ENCODE measurements around the gene LRWD1.
"Not testable (repeated sequence)": the region's sequence is repeated elsewhere in the genome, so short reads cannot be mapped to it uniquely, and the experiment has no call there.

The LRWD1 gene

DNA sequence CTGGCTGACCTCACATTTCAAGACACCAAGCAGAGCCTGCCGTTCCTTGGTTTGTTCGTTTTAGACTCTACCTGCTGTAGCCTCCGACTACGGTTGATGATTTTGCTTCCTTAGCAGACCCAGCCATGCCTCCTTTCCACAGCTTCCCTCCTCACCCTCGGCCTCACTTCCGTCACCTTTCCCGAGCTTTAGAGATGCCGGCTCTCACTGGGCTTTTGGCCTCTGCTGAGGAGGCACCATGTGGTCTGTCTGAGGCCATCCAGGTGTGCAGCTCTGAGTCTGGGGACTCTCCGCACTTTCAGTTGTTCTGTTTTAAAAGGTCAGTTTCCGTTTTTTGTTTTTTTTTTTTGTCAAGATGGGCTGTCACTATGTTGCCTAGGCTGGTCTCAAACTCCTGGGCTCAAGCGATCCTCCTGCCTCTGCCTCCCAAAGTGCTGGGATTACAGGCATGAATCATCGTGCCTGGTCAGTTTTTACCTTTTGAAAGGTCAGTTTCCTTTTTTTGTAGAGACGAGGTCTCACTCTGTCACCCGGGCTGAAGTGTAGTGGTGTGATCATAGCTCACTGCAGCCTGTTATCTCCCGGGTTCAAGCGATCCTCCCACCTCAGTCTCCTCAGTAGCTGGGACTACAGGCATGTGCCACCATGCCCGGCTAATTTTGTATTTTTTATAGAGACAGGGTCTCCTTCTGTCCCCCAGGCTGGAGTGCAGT, 19.7 kb upstream of the LRWD1 start:
- no peak for DNase-seq

- DNase-seq, result no peak
Observed at GRCh38 chr7:102445674-102446071, 19.1 kb upstream of the LRWD1 start.

- no peak for DNase-seq
Observed at GRCh38 chr7:102446387-102447156, 18.2 kb upstream of the LRWD1 start.

GRCh38 chr7:102447311-102447710, 17.5 kb upstream of the LRWD1 start:
- DNase-seq, result no peak

DNA sequence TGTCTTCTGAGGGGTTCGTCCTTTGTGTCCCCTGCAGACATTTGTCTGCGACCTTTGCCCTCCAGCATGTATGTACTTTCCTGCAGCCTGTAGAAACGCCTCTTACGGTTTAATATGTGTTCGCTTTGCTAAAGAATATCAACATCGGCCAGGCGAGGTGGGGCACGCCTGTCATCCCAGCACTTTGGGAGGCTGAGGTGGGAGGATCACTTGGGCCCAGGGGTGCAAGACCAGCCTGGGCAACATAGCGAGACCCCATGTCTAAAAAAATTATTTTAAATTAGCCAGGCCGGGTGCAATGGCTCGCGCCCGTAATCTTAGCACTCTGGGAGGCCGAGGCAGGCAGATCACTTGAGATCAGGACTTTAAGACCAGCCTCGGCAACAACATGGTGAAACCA, 15.6 kb upstream of the LRWD1 start:
- no peak for DNase-seq

GRCh38 chr7:102450242-102450641, 14.5 kb upstream of the LRWD1 start:
- no peak for DNase-seq

DNA sequence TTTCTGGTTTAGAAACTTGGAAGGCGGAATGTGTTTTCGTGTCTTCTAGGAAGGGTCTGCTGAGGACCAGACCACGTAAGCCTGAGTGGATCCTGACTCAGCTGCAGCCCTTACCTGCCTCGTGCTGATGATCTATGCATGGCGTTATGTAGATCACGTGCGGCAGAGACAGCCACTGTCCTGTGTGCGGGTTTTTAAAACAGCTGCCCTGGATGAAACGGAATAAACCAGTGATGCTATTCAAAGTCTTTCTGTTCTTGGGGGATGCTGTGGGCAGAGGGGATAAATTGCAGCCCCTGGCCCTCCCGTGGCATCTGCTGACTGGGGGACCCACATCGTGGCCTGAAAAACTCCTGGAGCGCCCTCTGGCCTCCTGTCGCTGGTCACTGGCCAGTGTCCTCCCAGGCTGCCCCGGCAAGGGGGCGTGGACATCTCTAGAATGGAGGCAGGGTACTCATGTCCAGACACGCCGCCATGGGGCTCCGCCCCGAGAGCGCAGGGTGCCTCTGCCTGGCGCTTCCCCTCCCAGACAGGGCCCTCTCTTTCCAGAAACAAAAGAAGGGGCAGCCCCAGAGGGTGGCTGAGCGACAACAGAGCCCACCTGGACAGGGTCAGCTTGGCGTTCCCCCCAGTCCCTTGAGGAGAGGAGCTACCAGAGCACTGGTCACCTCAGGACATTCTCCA, 13.3 kb upstream of the LRWD1 start:
- no peak for DNase-seq

DNA sequence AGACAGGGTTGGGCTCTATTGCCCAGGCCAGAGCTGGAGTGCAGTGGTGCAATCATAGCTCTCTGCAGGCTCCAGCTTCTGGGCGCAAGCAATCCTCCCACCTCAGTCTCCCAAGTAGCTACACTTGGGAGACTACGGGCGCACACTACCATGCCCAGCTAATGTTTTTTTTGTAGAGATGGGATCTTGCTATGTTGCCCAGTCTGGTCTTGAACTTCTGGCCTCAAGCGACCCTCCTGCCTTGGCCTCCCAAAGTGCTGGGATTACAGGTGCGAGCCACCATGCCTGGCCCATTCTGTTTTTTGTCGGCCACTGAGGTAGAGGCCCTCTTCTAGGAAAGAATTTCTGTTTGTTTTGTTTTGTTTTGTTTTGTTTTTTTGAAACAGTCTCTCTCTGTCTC, 12.3 kb upstream of the LRWD1 start:
- DNase-seq, result no peak

DNA sequence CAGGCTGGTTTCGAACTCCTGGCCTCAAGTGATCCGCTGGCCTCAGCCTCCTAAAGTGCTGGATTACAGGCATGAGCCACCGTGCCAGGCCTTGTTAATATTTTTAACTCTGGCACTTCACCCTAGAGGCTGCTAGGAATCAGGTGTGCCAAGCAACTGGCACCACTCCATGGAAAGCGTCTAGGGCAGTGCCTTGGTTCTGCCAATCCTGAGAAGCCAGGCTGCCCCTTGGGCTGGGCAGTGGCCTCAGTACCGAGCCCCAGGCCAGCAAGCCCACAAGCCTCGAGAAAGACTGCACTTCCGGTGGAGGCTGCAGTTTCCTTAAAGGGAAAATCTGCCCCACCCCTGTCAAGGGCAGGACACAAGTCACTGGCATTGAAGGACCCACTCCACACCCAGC, 11.5 kb upstream of the LRWD1 start:
- peak; percentile 9 for DNase-seq

DNA sequence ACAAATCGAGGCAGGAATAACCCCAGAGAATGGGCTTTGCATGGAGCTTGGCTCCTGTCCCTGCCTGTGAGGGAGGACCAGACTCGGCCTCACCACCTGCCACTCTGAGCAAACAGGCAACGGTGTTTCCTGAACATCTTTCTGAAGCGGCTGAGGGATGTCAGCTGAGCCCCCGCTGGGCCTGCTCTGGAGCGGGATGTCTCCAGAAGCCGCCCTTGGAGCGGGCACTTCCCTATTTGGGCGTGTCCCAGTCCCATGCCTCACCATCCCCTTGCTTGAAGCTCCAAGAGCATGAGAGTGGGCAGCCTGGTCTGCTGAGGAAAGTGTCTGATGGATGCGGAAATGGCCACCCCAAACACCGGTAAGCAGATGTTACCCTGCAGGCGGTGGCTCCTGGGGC, 10.3 kb upstream of the LRWD1 start:
- DNase-seq, result peak; percentile 19

DNA sequence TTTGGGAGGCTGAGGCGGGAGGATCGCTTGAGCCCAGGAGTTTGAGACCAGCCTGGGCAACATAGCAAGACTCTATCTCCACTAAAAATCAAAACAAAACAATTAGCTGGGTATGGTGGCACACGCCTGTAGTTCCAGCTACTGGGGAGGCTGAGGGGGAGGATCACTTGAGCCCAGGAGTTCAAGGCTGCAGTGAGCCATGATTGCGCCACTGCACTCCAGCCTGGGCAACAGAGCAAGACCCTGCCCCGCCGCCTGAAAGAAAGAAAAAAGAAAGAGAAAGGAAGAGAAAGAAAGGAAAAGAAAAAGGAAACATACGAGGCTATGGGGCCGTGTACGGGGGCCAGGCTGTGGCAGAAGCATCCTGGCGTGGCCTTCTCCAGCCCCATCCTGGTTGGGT, 9.9 kb upstream of the LRWD1 start:
- not testable (repeated sequence) for DNase-seq

GRCh38 chr7:102455596-102455995, 9.2 kb upstream of the LRWD1 start:
- DNase-seq, result no peak

DNA sequence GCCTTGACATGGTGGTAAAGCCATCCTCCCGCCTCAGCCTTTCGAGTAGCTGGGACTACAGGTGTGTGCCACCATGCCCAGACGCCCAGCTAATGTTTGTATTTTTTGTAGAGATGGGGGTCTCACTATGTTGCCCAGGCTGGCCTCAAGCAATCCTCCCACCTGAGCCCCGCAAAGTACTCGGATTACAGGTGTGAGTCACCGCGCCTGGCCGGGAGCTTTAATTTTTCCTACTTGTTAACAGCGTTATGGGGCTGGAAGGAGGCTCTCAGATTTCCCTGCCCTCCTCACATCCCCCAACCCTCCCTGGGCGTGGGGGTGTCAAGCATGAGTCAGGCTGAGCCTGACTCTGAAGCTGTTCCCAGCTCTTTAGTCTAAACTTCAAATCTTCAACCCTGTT, 8.5 kb upstream of the LRWD1 start:
- no peak for DNase-seq

GRCh38 chr7:102457352-102457924, 7.3 kb upstream of the LRWD1 start:
- no peak for DNase-seq

DNA sequence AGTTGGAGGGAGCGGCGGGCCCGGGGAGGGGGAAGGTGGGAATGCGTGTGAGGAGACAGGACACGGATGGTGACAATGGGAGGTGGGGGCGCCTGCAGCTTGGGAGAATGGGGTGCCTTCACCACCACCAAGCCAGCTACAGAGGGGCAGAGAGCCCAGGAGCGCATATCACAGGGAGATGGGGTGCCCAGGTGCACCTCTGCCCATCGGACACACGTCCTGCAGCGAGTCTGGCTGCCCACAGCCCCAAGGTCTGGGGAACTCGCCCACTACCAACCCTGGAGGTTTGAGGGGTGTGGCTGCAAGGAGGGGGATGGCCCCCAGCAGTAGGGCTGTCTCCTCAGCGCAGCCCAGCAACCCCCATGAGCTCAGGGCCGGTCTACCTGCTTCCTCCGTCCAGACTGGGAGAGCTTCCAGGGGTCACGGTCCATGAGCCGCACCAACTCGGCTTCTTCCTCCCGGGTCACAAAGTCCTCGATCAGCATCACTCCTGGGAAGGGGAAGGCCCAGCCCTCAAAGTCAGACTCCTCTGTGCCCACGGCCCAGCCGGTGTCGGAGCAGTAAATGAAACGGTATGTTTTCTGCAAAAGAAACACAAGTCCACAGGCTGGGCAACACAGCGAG, 5.5 kb upstream of the LRWD1 start:
- DNase-seq, result no peak

DNA sequence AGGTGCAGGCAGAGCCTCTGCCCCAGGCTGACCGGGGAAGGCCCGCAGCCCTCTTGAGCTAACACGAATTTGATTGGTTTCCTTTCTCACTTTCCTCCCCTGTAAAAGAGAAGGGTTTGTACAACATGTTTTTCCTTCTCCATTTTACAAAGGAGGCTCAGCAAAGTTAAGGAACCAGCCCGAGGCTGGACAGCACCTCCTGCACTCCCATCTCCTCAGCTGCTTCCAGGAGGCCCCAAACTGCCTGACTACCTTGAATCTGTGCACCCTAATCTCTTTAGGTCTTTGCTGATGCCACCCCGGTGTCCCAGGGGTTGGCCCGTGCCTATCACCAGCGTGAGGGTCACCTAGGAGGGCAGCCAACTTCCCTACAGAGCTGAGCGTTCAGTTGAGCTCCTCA, 4.3 kb upstream of the LRWD1 start:
- DNase-seq, result no peak

DNA sequence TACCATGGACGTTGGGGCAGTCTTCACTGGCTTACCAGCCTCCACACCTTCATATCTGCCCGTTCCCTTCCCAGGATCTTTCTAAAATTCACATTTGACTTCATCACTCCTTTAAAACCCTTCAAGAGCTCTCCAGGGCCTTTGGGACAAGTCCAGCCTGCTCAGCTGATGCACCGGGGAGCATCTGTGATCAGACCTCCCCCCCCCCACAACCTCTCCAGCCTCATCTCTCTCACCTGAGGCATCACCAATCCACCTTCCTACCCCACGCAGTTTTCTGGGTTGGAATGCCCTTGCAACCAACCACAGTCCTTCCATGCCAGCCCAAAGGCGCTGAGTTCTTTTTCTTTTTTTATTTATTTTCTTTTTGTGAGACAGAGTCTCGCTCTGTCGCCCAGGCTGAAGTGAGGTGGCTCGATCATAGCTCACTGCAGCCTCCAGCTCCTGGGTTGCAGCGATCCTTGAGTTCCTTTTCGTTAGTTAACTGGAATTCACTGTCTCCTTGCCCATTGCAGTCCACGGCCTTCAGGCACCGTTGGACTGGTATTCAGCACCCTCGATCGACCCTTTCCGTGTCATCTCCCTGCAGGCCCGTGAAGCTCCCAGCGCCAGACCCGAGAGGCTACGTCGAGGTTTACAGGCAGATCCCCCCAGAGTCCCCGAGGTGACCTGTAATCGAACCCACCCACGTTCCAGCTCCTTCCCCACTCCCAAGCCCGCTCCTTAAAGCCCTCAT, 775 bp upstream of the LRWD1 start:
- no peak for DNase-seq

GRCh38 chr7:102466097-102466496, 1.3 kb downstream of the LRWD1 start:
- no peak for DNase-seq

- DNase-seq, result no peak
Observed at GRCh38 chr7:102467581-102468477, 3.0 kb downstream of the LRWD1 start.

- no peak for DNase-seq
Observed at GRCh38 chr7:102468478-102469350, 3.9 kb downstream of the LRWD1 start.
